NOMO-1 treated with DMSO at 0.1 percent for 48 hours (cell line): Measurements from ENCODE around the gene CD81.

Source experiments
- DNase-seq: peaks from one replicate; lab custom pipeline; 2025; ENCODE audit not compliant: unreplicated experiment; lab: John Stamatoyannopoulos, UW

The CD81 gene

DNA sequence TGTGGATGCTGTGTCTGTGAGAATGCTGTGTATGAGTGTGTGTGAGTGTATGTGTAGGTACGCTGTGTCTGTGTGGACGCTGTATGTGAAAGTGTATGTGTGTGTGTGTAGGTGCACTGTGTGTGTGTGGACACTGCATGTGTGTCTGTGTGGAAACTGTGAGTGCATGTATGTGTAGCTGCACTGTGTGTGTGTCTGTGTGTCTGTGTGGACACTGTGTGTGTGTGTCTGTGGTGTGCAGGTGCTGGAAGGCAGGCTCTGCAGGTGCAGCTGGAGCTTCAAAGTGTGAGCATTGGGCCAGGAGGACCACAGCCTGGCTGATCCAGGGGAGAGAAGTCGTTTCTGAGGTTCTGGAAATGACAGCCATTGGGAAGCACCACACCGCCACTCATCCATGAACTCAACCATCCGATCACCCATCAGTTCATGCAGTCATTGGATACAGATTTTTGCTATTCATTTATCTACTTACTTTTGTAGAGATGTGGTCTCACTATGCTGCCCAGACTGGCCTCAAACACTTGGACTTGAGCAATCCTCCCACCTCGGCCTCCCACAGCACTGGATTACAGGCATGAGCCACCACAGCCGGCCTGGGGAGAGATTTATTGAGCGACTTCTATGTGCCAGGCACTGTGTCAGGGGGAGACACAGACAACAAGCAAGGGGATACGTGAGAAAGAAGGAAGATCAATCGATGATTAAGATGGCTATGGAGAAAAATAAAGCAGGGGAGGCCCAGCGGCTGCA is 57.6 kb downstream of the CD81 start:
- DNase-seq = no peak

DNA sequence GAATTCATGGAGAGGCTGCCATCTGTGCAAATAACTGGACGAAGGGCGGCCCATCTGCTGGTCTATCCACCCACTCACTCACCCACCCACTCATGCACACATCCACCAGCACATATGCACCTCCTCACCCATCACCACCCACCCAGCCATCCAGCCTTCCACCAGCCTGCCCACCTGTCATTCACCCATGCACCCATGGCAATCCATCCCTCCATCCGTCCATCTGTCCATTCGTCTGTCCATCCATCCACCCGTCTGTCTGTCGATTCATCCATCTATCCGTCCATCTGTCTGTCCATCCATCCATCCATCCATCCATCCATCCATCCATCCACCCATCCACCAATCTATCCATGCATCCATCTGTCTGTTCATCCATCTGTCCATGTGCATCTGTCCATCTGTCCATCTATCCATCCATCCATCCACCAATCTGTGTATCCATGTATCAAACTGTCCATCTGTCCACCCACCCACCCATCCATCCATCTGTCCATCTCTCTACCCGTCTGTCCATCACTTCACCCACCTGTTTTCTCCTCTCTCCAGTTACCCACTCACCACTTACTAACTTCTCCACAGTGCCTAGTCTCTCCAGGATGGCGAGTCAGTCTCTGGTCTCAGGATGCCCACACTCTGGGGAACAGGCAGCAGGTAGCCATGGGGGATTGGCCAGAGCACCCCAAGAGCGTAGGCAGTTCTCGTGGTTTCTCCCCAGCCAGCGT is 58.3 kb downstream of the CD81 start:
- no peak for DNase-seq

DNA sequence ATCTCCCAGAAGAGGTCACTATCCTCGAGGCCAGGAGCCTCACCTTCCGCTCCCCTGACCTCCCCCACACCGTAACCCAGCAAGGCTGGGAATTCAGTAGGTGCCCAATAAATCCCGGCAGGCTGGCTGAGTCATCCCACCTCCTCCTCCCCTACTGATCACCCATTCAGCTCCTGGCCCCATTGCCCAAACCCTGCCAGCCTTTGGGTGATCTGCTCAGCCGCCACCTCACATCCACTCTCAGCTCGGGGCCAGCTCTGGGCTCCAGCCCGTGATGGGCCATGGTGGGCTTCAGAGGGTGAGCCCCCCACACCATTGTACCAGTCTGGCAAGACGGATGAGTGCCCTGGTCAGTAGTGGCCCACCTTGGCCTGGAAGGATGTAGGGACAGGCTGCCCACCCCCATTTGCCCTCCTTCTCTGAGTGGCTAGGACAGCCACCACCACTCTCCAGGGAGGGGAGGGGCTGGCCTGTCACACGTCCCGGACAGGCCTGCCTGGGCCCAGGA is 59.0 kb downstream of the CD81 start:
- no peak for DNase-seq

DNA sequence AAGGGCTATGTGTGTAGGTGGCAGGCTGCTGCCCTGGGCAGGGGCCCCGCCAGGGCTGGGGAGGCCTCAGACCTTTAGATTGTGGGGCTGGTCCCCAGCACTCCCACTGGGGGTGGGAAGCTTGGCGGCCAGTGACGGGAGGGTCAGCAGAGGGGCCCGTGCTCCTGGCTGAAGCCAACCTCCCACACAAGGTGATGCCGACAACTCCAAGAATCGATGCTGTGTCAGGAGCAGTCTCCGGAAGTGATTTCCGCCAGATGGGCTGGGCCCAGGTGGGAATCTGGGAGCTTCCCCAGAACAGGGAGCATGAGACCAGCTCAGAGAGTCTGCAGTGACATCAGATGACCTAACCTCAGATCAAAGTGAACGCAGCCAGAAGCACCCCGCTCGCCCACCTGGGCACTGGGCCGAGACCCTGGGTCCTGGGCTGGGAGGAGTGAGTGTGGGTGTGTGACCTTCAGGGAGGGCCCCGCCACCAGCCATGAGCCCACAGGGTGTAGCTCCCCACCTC is 59.5 kb downstream of the CD81 start:
- no peak for DNase-seq

DNA sequence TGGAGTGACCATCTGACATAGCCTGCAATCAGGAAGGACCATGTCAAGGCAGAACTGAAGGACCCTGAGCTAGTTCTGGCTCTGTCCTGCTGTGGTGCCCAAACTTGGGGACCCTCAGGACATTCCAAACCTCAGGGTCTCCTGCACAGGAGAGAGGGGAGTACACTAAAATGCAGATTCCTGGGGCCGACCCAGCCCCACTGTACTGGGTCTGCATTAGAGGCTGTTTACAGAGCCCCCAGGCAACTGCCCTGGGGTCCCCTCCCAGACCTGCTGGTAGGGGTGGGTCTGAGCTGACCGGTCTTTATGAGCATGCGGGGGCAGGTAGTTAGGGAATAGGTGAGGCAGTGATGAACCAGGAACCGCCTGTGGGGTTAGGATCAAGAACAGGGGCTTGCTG is 60.4 kb downstream of the CD81 start:
- DNase-seq = no peak

DNA sequence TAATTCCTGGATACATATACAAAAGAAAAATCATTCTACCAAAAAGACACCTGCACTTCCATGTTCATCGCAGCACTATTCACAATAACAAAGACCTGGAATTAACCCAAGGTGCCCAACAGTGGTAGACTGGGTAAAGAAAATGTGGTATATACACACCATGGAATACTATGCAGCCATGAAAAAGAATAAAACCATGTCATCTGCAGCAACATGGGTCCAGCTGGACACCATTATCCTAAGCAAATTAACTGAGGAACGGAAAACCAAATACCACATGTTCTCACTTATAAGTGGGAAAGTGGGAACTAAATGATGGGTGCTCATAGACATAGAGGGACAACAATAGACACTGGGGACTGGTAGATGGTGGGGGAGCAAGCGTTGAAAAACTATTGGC is 62.7 kb downstream of the CD81 start:
- no peak for DNase-seq

DNA sequence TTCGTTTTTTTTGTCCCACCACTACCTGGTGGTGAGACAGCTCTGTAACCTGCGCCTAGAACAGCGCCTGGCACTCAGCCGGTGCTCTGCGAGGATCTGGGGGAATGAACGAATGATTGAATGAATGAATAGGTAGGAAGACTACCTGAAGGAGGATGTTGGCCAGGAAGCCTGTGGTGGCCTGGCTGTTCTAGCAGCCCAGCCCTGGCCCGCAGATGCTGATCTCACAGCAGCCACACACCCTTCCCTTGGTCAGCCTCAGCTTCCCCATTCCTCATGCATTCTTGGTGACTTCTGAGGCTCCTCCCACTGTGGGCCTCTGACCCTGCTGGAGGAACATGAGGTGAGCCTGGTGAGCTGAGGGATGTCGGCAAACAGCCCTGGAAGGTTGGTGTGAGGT is 63.5 kb downstream of the CD81 start:
- DNase-seq = no peak

DNA sequence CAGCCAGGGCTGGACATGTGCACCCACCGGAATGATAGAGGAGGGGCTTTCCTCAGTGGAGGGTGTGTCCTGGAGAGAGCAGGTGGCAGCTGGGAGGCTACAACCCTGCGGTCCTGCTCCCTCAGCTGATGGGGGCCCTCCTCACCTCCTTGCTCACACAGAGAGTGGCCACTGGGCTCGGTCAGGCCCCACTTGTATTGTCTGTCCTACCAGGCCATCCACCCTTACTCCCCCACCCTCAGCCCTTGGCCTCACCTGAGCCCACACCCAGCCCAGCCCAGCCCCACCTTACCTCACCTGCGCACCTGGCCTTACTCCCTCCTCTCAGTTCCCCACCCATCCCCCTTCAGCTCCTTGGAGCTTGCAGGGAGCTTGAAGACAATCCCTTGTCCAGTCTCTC is 64.1 kb downstream of the CD81 start:
- no peak for DNase-seq

DNA sequence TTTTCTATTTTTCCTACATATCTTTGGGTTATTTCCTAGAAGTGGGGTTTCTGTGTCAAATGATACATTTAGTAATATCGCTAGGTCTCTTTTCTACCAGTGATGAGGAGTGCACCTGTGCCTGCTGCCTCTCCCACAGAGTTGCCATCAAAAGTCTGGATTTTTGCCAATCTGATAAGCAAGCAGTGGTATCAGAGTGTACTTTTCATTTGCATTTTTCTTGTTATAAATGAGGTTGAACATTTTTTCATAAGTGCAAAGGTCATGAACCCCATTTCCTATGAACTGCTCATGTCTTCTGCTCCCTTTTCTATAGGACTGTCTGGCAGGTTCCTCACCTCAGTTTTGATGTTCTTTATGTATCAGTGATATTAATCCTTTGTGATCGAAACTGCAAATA is 65.5 kb downstream of the CD81 start:
- no peak for DNase-seq

DNA sequence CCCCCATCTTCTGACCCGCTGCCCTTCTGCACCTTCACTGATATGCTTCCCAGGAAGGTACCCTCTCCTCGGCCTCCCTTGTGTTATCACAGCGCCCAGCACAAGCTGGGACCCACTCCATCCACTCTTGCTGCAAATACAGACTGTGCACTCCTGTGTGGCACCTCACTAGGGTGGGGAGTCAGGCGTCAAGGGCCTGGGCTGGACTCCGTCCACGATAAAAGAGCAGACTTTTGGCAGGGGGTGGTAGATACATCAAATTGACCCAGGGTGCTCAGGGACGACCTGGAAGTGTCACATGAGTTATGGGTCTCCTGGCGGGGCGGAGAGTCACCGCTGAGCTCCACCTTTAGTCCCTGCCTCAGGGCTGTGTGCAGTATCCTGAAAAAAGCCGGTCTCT is 66.3 kb downstream of the CD81 start:
- no peak for DNase-seq

DNA sequence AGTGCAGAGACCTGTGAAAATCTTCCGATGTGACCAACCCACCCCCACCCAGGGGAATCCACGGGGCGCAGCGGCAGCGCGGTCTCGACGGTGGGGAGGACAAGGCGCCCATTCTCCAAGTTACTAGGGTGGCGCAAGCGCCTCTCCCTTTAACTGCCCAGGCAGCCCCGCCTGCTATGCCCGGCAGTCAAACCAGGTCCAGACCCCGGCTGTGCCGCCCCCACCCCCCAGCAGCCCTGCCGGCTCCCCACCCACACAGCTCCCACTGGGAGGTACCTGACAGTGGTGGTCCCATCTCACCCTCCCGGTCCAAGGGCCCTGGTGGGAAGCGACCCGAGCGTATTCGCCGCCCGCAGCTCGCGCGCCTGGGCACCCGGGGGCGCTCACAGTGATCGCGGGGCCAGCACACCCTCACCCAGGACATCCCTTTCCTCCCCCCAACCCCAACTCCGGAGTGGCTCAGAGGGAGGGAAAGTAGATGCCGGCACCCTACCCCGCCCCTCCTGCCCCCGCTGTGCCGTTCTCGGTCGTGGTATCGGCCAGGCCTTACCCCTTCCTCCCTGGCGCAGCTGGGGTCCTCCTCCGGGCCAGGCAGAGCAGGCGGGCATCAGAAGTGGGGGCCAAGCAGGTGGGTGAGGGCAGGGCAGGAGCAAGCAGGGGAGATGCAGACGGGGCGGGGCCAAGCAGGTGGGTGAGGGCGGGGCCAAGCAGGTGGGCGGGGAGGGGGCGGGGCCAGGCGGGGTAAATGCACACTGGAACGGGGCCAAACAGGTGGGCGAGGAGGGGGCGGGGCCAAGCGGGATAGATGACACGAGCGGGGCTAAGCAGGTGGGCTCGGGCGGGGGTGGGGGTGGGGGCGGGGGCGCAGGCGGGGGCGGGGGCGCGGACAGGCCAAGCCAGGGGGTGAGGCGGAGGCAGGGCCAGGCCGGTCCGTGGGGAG is 67.0 kb downstream of the CD81 start, which contains the start of gene TRPM5:
TRPM5 (minus strand) TSS at position 634 of the 940 bp plus-strand sequence. CDS start 21,478 bp downstream, outside the sequence.
- DNase-seq = no peak

DNA sequence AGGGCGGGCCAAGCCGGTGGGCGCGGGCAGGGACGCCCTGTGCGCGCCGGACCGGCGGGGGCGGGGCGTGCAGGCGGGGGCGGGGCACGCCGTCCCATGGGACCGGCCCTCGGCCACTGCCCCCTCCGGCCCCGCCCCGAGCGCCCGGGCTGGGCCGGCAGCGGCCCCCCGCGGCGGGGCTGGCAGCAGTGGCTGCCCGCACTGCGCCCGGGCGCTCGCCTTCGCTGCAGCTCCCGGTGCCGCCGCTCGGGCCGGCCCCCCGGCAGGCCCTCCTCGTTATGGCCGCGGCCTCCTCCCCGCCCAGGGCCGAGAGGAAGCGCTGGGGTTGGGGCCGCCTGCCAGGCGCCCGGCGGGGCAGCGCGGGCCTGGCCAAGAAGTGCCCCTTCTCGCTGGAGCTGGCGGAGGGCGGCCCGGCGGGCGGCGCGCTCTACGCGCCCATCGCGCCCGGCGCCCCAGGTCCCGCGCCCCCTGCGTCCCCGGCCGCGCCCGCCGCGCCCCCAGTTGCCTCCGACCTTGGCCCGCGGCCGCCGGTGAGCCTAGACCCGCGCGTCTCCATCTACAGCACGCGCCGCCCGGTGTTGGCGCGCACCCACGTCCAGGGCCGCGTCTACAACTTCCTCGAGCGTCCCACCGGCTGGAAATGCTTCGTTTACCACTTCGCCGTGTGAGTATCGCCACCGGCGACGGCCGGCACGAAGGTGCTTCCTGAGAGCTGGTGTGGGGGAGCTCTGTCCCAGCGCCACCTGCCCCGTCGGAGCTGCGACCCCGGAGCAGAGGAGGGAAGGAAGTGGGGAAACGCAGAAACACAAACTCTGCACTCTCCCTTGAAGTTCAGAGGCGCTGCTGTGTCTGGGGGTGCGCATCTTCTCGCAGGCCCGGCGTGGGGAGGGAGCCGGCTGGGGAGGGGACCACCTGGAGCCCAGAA is 68.0 kb downstream of the CD81 start, which contains the start of gene KCNQ1:
KCNQ1 (plus strand) TSS at position 188 of the 925 bp plus-strand sequence; CDS start at position 279, 91 bp downstream.
- DNase-seq = peak; percentile 64

DNA sequence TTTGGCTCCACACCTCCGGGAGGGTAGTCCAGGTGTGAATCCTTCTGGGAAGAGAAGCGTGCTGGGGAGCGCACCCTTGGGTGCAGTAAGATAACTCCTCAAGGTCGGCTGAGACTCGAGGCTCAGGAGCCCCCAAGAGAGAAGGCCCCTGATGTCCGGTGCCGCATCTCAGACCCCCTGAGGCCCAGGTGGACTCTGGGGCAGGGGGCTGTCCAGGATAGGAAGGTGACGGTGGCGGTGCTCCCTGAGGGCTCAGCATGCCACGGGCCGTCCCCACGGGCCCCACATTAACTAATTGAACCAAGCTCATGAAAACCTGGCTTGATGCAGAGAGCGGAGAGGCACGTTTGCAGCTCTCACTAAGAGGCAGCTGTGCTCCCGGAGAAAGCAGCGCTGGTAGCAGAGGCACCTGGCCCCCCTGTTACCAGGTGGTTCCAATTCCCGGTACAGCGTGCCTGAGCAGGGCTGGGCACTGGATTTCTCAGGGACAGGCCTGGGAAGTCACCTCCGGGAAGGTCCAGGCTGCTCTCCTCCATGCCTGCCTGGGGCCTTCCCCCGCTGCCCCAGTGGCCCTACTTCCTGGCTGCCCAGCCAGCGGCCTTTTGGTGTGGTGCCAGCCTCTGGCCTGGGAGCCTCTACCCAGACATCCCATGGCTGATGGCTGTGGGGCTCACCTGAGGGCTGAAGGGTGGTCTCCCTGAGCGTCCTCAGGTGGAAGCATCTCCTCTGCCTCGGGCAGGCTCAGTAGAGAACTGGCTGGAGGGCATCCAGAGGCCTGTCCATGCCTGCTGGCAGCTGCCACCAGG is 68.8 kb downstream of the CD81 start:
- DNase-seq = no peak

DNA sequence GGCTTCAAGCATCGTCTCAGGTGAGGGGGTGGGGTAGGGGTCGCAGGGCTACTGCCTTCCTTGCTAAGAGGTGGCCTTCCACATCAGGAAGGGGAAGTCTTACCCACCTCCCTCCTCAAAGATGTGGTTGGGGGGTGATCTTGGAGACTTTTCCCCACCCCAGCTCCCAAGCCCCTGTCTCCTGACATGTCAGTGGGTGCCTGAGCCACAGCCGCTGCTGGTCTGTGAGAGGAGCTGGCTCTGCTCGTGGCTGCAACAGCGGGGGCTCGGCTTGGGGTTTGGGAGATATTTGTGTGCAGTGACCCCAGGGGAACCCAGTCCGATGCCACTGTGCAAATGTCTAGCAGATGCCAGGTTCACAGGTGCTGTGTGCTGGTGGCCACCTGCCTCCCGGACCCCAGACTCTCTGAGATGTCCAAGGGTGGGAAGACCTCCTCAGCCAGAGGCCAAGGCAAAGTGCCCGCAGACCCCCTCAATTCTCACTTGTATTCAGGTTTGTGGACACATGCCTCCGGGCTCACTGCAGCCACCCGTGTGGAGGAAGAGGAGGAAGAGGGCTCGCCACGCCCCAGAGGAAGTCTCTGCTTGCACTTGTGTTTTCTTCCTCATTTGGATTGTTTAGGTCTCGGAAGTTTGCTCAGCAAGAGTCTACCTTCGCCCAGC is 69.6 kb downstream of the CD81 start:
- peak; percentile 74 for DNase-seq
